HepG2 (cell line): ENCODE data around the gene ARAP1. TPM values are rescaled to one million over a fixed set of nuclear protein-coding genes. Genes with fewer than 3 reads are reported as not detected.

Experiments used
- ARNTL ChIP-seq: sonication (generic); formaldehyde crosslinking; IDR thresholded peaks from 2 replicates; pipeline ENCODE4 v1.4.0; 2020; ENCODE audit warnings: mild to moderate bottlenecking, missing genetic modification reagents
- BCL6 ChIP-seq: IDR thresholded peaks from 2 replicates; pipeline ENCODE4 v1.6.1; 2016; ENCODE audit warnings: missing genetic modification reagents, missing compliant biosample characterization
- NRL ChIP-seq: sonication (generic); formaldehyde crosslinking; IDR thresholded peaks from 2 replicates; pipeline ENCODE4 v1.5.0; 2020; ENCODE audit warnings: missing genetic modification reagents, mild to moderate bottlenecking, moderate library complexity, borderline replicate concordance
- polyA plus RNA-seq, 8 experiments: library from polyadenylated mRNA; depleted of rRNA in 3 of 8; stranded (reverse) in 7 of 8; unstranded in 1 of 8; fragments of >200 nt; fragmentation: Illumina TruSeq in 4 of 8; extraction: Trizol in 4 of 8; gene quantifications; 2 replicates each; pipeline versions ENCODE4 v1.2.1 to v1.2.3, GENCODE V29; 2011 to 2016; ENCODE audit warnings: low read depth in 4 of 8, missing spikeins in 1 of 8, mixed read lengths in 1 of 8; ENCODE audit not compliant: insufficient read depth in 1 of 8
- total RNA-seq, 5 experiments: library from RNA; depleted of rRNA; stranded (reverse); fragments of >200 nt; fragmentation: Illumina TruSeq; extraction: Trizol; gene quantifications; 2 replicates each; pipeline ENCODE4 v1.2.3, GENCODE V29; 2016; ENCODE audit warnings: low read depth in 1 of 5
- TF ChIP-seq, protein P1 (sequence below): IDR thresholded peaks from 2 replicates; pipeline ENCODE4 v1.6.1; 2016; ENCODE audit warnings: low read depth, missing genetic modification reagents, missing compliant biosample characterization
- TF ChIP-seq, protein P2 (sequence below): sonication (generic); formaldehyde crosslinking; IDR thresholded peaks from 2 replicates; pipeline ENCODE4 v1.4.0; 2020; ENCODE audit warnings: missing genetic modification reagents
- TF ChIP-seq, protein P3 (sequence below): sonication (generic); formaldehyde crosslinking; conservative IDR thresholded peaks from 2 replicates; pipeline ENCODE4 v1.4.0; 2020; ENCODE audit warnings: mild to moderate bottlenecking, missing genetic modification reagents, moderate library complexity

Gene ARAP1
- total and polyA plus RNA-seq, 2 of the 13 experiments (the other 11 are each of a cell fraction or from before 2014, with no cell fraction given) = 43.2 to 55.5 TPM

DNA sequence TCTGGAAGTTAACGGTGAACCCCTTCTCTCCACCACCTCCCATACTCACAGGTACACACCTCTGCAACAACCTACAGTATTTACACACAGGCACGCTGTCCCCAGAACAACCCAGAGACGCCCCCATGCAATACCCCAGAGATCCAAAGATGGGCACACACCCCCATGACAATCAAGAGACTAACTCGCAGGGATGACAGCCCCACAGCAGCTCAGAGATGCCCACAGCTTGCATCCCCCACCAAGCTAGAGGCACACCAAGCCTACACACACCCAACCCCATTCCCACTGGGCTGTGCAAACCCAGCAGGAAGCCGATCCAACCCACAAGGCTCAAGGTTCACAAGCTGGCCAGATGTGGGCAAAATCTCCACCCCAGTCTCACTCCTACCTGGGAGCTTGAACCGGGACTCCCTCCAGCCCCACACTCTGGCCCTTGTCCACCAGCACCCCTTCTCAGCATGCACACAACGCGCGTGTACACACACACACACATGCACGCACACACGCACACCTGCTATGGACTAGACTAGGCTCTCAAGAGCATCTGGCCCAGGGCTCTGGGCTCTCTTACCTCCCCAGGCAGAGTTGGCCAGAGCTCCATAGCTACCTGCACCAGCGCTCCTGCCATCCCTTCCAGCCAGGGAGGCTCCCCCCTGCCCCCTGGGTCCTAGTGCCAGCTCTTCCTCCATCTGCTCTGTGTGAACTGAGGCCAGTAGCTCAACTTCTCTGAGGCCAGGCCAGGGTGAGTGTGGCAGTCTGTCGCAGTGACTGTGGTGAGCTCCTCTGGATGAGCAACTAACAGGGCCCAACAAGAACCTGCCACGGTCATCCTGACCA lies 30.1 kb upstream of the ARAP1 start (continued):
- TF ChIP-seq, protein P1, sequence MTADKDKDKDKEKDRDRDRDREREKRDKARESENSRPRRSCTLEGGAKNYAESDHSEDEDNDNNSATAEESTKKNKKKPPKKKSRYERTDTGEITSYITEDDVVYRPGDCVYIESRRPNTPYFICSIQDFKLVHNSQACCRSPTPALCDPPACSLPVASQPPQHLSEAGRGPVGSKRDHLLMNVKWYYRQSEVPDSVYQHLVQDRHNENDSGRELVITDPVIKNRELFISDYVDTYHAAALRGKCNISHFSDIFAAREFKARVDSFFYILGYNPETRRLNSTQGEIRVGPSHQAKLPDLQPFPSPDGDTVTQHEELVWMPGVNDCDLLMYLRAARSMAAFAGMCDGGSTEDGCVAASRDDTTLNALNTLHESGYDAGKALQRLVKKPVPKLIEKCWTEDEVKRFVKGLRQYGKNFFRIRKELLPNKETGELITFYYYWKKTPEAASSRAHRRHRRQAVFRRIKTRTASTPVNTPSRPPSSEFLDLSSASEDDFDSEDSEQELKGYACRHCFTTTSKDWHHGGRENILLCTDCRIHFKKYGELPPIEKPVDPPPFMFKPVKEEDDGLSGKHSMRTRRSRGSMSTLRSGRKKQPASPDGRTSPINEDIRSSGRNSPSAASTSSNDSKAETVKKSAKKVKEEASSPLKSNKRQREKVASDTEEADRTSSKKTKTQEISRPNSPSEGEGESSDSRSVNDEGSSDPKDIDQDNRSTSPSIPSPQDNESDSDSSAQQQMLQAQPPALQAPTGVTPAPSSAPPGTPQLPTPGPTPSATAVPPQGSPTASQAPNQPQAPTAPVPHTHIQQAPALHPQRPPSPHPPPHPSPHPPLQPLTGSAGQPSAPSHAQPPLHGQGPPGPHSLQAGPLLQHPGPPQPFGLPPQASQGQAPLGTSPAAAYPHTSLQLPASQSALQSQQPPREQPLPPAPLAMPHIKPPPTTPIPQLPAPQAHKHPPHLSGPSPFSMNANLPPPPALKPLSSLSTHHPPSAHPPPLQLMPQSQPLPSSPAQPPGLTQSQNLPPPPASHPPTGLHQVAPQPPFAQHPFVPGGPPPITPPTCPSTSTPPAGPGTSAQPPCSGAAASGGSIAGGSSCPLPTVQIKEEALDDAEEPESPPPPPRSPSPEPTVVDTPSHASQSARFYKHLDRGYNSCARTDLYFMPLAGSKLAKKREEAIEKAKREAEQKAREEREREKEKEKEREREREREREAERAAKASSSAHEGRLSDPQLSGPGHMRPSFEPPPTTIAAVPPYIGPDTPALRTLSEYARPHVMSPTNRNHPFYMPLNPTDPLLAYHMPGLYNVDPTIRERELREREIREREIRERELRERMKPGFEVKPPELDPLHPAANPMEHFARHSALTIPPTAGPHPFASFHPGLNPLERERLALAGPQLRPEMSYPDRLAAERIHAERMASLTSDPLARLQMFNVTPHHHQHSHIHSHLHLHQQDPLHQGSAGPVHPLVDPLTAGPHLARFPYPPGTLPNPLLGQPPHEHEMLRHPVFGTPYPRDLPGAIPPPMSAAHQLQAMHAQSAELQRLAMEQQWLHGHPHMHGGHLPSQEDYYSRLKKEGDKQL (CRISPR knock-in tag) = no peak
- TF ChIP-seq, protein P2, sequence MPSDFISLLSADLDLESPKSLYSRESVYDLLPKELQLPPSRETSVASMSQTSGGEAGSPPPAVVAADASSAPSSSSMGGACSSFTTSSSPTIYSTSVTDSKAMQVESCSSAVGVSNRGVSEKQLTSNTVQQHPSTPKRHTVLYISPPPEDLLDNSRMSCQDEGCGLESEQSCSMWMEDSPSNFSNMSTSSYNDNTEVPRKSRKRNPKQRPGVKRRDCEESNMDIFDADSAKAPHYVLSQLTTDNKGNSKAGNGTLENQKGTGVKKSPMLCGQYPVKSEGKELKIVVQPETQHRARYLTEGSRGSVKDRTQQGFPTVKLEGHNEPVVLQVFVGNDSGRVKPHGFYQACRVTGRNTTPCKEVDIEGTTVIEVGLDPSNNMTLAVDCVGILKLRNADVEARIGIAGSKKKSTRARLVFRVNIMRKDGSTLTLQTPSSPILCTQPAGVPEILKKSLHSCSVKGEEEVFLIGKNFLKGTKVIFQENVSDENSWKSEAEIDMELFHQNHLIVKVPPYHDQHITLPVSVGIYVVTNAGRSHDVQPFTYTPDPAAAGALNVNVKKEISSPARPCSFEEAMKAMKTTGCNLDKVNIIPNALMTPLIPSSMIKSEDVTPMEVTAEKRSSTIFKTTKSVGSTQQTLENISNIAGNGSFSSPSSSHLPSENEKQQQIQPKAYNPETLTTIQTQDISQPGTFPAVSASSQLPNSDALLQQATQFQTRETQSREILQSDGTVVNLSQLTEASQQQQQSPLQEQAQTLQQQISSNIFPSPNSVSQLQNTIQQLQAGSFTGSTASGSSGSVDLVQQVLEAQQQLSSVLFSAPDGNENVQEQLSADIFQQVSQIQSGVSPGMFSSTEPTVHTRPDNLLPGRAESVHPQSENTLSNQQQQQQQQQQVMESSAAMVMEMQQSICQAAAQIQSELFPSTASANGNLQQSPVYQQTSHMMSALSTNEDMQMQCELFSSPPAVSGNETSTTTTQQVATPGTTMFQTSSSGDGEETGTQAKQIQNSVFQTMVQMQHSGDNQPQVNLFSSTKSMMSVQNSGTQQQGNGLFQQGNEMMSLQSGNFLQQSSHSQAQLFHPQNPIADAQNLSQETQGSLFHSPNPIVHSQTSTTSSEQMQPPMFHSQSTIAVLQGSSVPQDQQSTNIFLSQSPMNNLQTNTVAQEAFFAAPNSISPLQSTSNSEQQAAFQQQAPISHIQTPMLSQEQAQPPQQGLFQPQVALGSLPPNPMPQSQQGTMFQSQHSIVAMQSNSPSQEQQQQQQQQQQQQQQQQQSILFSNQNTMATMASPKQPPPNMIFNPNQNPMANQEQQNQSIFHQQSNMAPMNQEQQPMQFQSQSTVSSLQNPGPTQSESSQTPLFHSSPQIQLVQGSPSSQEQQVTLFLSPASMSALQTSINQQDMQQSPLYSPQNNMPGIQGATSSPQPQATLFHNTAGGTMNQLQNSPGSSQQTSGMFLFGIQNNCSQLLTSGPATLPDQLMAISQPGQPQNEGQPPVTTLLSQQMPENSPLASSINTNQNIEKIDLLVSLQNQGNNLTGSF = no peak
- no peak; the same call in 1 of the 2 replicates for TF ChIP-seq NRL (CRISPR knock-in tag)
- TF ChIP-seq BCL6 (CRISPR knock-in tag) = no peak
- TF ChIP-seq ARNTL = no peak
- TF ChIP-seq, protein P3, sequence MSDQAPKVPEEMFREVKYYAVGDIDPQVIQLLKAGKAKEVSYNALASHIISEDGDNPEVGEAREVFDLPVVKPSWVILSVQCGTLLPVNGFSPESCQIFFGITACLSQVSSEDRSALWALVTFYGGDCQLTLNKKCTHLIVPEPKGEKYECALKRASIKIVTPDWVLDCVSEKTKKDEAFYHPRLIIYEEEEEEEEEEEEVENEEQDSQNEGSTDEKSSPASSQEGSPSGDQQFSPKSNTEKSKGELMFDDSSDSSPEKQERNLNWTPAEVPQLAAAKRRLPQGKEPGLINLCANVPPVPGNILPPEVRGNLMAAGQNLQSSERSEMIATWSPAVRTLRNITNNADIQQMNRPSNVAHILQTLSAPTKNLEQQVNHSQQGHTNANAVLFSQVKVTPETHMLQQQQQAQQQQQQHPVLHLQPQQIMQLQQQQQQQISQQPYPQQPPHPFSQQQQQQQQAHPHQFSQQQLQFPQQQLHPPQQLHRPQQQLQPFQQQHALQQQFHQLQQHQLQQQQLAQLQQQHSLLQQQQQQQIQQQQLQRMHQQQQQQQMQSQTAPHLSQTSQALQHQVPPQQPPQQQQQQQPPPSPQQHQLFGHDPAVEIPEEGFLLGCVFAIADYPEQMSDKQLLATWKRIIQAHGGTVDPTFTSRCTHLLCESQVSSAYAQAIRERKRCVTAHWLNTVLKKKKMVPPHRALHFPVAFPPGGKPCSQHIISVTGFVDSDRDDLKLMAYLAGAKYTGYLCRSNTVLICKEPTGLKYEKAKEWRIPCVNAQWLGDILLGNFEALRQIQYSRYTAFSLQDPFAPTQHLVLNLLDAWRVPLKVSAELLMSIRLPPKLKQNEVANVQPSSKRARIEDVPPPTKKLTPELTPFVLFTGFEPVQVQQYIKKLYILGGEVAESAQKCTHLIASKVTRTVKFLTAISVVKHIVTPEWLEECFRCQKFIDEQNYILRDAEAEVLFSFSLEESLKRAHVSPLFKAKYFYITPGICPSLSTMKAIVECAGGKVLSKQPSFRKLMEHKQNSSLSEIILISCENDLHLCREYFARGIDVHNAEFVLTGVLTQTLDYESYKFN (CRISPR knock-in tag) = peak; percentile 67; the same call in 1 of the 2 replicates
